HK-2 (cell line): ENCODE data around the gene PER1.
A peak's percentile ranks its signal among the peaks of the same experiment; 100 is the strongest.

Source experiments
- DNase-seq: peaks from one replicate; pipeline ENCODE4 v3.0.0-alpha.2; 2018; ENCODE audit not compliant: unreplicated experiment

The PER1 gene, protein sequence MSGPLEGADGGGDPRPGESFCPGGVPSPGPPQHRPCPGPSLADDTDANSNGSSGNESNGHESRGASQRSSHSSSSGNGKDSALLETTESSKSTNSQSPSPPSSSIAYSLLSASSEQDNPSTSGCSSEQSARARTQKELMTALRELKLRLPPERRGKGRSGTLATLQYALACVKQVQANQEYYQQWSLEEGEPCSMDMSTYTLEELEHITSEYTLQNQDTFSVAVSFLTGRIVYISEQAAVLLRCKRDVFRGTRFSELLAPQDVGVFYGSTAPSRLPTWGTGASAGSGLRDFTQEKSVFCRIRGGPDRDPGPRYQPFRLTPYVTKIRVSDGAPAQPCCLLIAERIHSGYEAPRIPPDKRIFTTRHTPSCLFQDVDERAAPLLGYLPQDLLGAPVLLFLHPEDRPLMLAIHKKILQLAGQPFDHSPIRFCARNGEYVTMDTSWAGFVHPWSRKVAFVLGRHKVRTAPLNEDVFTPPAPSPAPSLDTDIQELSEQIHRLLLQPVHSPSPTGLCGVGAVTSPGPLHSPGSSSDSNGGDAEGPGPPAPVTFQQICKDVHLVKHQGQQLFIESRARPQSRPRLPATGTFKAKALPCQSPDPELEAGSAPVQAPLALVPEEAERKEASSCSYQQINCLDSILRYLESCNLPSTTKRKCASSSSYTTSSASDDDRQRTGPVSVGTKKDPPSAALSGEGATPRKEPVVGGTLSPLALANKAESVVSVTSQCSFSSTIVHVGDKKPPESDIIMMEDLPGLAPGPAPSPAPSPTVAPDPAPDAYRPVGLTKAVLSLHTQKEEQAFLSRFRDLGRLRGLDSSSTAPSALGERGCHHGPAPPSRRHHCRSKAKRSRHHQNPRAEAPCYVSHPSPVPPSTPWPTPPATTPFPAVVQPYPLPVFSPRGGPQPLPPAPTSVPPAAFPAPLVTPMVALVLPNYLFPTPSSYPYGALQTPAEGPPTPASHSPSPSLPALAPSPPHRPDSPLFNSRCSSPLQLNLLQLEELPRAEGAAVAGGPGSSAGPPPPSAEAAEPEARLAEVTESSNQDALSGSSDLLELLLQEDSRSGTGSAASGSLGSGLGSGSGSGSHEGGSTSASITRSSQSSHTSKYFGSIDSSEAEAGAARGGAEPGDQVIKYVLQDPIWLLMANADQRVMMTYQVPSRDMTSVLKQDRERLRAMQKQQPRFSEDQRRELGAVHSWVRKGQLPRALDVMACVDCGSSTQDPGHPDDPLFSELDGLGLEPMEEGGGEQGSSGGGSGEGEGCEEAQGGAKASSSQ (N-terminal part only)

DNA sequence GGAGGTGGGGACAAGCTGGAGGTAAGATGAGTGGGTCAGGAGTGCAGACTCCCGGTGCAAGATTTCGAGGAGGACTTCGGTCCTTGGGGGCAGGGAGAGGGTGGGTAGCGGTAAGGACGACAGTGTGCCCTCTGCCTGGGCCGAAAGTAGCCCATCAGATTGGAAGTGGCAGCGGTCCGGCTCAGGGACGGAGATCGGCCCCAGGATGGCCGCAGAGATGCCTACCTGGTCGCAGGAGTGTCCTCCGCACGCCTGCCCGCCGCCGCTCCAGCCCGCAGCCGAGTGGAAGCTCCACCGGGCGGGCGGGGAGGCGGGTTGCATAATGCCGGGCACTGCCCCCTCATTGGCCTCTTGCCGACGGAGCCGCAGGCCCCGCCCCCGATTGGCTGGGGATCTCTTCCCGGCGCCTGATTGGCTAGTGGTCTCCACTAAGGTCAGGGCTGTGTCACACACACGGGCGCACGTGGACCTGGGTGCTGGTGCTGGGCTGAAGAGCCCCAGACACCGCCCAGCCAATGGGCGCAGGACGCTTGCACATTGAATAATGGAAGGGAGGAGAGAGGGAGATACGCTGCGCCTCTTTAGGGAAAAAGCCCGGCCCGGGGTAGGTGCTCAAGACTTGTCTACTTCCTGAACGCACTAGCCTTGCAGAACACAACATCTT, at the start of gene PER1:
TSS of gene PER1 (minus strand) at position 293 of the 664 bp plus-strand sequence. CDS start 1,698 bp downstream, outside the sequence.
- peak; percentile 97 for DNase-seq

GRCh38 chr17:8192070-8192815, 40.0 kb upstream of the PER1 start:
- peak; percentile 79 for DNase-seq

DNA sequence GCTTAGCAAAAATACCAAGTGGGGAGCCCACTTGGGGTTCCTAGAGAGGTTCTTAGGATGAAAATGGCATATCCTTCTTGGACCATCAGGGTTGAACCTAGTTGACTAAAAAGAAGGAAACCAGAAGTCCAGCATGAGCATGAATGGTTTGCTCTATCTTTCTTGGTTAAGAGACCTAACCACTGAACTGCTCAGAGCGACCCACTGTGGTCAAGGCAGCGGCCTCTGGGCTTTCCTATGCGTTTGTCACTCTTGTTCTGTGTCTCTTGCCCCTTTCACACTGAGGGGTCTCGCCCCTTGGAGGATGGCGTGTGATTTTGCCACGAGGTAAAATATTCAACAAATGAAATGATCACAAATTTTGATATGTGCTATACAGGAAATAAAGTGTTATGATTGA, 38.3 kb upstream of the PER1 start:
- no peak for DNase-seq

DNA sequence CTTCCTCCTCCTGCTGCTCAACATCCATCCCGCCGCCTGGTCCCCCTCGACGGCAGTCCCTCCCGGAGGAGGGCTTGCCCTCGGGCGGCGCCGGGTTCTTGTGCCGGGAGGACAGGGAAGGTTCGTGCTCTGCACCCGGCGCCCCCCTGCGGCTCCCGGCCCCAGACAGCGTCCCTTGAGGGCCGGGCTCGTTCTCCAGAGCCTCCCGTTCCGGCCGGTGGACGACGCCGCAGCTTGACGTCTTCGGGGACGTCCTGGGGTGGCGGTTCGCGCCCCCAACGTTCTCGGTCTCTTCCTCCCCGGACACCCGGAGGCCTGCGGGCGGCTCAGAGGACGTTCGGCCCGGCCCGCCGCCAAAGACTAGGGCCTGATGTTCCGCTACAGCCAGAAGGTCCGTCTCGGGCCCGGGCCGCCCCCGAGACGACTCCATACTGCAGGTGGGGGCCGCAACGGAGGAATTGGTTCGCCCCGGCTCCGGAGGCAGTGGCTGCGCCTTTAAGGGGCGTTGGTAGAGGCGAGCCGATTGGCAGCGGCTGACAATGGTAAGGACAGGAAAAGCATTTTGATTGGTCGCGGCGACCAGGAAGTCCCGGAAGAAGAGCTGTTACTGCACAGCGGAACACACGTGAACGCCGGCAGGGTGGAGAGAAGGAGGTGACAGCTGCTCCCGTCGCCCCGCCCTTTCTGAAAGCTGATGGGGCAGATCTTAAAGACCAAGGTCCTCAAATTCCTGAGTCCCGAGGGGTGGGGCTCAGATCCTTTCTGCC, 37.7 kb upstream of the PER1 start, which contains the start of gene BORCS6:
TSS of gene BORCS6 (minus strand) at position 470 of the 767 bp plus-strand sequence. CDS start at position 430, 40 bp downstream.
- DNase-seq, result peak; percentile 95

DNA sequence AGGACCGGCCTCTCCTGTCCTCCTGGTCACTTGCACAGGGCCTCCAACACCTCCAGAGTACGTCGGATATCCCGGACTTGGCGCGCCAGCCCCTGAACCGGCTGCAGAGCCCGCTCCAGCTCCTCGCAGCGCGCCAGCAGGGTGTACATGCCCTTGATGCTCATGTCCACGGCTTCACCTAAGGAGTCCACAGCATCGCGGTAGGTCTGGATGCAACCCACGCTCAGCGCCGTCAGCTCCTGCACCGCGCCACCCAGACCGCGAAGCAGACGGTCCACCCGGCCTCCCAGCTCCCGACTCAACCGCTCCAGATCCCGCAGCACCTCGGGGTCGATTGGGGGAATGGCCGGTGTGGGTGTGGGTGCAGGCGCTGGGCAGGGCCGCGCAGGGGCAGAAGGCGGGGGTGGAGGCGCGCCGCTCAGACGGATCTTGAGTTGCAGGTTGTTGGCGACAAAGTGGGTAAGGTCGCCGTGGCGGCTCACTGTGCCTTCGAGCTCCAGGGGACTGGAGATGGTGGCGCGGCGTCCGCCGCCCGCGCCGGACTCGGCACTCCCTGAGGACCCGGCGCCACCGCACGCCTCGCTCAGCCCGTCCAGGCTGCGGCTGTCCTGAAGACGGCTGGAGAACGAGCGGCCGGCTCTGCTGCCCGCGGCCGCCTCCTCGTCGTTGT, 37.0 kb upstream of the PER1 start:
- DNase-seq, result peak; percentile 31

DNA sequence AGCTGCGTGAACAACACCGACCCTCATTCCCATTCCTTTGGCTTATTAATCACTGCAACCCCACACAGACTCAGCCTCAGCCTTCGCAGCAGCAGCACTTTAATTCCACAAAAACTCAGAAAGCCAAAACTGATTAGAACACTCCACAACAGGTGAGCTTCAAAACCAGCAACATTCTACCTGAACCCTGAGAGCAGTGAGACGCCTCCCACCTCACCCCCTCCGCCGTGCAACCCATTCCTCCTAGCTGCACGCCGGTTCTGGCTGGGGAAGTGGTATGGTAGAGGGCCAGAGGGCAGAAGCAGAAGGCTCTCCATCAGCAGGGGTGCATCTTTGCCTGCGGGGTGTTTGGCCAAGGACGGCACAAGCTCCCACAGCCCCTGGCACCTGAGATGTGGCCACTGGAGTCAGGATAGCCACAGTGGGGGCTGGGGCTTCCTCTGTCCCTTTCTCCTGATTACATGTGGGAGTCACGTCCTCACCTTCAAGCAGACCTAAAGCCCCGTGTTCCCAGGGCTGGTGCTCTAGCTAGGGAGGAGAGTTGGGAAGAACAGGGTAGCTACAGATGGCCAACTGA, 36.1 kb upstream of the PER1 start:
- no peak for DNase-seq

DNA sequence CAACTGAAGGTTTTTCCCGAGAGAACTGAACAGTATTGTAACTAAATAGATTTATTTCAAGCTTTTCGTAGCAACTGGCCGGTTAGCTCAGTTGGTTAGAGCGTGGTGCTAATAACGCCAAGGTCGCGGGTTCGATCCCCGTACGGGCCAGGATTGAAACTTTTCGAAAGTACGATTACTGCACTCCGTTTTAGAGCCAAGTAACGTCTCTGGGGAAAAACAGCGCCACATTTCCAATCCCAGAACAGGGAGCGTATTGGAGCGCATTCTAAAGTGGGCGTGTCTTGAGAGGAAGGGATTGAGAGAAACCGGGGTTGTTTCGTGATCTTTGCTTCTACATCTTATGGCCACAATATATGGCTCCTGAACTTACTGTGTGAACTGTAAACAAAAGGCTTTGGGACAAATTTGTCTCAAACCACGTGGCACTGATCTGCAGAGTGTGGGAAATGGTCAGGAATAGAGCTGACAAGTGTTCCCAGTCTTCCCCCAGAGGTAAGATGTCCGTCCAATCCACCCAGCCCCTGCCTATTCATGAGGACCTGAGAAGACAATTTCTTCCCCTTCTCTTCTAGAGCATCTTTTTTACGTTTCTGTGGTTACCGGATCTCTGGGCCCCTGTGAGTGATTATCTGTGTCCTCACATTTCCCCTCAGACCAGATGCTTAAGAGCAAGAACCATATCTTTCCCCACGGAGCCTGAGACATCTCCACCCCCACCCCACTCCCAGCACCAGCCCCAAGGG, 35.5 kb upstream of the PER1 start:
- peak; percentile 95 for DNase-seq

DNA sequence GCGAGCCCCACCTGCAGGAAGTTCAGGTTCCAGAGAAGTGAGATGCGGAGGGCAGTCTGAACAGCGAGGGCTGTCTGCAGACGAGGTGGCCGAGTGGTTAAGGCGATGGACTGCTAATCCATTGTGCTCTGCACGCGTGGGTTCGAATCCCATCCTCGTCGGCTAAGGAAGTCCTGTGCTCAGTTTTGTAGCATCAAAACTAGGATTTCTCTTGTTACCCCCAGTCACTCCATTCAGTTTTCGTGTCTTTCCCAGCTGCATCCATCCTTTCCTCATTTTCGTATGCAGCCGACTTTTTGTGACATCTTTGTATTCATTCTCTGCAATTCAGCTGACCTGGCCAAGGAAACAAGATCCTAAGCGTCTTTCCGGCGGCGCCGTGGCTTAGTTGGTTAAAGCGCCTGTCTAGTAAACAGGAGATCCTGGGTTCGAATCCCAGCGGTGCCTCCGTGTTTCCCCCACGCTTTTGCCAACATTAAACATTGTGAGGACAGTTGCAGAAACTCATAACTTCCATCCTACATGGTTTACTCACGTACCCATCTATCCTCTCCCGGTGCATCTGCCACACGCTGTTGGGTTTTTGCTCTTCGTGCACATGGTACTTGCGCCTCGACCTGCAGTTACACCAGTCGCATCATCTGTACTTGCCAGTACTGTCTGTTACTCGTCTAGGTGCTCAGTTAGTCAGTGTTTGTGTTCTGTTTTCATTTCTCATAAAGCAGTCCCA, 34.7 kb upstream of the PER1 start:
- DNase-seq, result peak; percentile 98

DNA sequence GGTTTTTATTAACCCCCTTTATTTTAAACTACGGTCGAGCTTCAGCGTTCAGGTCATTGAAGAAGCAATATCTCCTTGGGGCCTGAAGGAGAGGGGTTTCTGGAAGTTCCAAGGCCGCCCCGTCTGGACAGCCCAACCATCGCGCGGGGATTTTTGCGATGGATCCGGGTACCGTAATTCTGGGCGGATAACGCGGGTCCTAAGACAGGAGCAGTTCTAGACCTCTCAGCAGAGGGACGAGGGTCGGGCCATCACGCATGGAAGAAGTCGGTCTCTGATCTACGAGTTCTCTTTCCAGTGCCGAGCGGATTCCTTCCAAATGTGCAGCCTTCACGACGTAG, 34.2 kb upstream of the PER1 start:
- no peak for DNase-seq

GRCh38 chr17:8185582-8186445, 33.6 kb upstream of the PER1 start:
- peak; percentile 97 for DNase-seq

GRCh38 chr17:8176998-8177731, 25.0 kb upstream of the PER1 start:
- no peak for DNase-seq

- peak; percentile 87 for DNase-seq
Observed at GRCh38 chr17:8176197-8176940, 24.2 kb upstream of the PER1 start, which contains the start of gene TMEM107. Gene TMEM107, minus strand, starts transcription at chr17:8176380. Its CDS starts 94 bp downstream, at chr17:8176286.

DNA sequence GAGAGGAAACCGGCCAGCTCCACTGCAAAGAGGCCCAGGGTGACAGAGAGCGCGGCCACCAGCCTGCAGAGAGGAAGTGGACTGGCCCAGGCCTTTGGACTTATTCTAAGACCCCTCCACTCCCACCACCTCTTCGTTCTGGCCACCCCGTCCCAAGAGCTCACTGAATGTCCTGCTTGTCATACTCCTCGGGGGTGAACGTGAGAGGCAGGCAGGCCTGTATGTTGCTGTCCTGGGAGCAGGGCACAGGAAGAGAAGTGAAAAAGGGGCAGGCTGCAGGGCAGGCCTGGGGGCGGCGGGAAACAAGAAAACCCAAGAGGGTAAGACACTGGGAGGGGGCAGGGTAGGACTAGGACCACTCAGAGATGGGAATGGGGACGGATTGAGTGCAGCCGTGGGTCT, 23.6 kb upstream of the PER1 start:
- DNase-seq, result no peak

DNA sequence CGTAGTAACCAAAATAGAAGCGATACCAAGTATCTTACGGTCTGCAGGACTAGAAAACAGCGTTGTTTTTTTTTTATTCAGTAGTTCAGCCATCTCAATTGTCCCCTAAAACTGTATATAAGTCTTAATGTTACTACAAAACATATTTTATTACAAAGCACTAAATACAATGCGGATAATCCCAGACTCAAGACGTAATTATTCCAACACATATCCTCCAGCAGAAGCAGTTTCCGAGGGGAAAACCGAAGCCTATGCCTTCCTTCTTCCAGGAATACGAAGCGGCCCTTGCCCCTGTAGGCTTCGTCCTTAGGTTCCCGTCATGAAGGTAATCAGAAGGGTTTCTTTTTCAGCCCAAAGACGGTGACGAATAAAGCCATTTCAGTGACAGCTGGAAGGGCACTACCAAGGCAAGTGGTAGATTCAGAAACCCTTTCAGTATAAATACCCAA, 21.7 kb upstream of the PER1 start:
- peak; percentile 25 for DNase-seq
